Endothelial cell of coronary artery (primary cell): ENCODE data around the gene LARP1. TPM values are rescaled to one million over a fixed set of nuclear protein-coding genes. Genes with fewer than 3 reads are reported as not detected.

Experiments used
- total RNA-seq: library from RNA; depleted of rRNA; stranded (reverse); fragments of >200 nt; gene quantifications from 2 replicates; pipeline ENCODE4 v1.2.3, GENCODE V29; 2014

LARP1 gene
- total RNA-seq: 38.0 and 52.9 TPM in 2 replicates

DNA sequence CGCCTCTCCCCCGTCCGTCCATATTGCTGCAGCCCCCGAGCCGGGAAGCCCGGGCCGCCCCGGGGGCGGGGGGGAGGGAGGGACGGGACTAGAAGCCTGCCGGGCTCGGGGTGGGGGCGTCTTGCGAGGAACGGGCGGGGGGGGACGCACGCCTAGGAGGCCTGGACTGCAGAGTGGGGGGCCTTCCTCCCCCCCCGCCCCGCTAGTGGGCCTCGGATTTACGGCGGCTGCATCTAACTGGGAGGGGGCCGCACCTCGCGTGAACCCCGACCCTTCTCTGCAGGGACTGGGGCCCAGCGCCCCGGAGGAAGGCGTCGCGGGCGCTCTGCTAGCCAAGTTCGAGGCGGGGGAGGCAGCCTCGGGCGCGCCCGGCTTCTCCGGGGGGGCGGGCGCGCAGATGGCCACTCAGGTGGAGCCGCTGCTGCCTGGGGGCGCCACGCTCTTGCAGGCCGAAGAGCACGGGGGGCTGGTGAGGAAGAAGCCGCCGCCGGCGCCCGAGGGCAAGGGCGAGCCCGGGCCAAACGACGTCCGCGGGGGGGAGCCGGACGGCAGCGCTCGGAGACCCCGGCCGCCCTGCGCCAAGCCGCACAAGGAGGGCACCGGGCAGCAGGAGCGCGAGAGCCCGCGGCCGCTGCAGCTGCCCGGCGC lies at the start of gene LARP1:
TSS of gene LARP1 (plus strand) at position 17 of the 648 bp plus-strand sequence. CDS start at position 398, 381 bp downstream.

DNA sequence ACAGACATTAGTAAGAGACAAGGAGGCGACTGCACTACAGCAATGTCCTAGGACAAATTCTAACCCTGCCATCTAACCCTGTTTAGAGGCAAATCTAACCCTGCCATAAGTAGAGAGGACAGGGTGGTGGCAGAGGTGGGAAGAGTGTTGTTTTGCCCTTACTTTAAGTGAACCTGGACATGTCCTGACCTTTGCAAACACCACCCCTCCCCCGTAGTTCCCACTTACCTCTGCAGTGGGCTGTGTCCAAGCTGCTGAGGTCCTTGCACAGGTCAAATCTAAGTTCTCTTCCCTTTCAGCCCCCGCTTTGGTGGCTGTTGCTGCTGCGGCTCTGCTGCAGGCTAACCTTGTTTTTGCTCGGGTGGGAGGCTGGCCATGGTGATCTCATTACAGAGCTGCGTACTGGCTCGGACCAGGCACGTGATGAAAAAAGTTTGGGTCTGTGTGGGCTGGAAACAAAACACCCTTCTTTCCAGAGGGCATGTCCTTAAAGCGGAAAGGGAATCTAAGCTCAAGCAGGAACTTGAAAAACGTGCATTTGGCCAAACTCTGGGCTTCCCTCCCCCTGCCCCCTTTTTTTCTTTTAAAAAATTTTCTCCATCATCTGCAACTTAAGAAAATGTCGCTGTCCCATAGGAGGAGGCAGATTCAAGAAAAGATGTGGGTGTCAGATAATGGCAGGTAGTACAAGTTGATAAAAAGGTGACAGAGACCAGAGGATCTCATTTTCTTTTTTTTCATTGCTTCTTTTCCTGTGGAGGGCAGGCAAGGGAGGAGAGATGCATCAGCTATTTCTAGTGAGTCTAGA lies 95.3 kb downstream of the LARP1 start, which contains the start of gene FAXDC2:
TSS of gene FAXDC2 (minus strand) at position 349 of the 808 bp plus-strand sequence. CDS start 12,425 bp downstream, outside the sequence.

DNA sequence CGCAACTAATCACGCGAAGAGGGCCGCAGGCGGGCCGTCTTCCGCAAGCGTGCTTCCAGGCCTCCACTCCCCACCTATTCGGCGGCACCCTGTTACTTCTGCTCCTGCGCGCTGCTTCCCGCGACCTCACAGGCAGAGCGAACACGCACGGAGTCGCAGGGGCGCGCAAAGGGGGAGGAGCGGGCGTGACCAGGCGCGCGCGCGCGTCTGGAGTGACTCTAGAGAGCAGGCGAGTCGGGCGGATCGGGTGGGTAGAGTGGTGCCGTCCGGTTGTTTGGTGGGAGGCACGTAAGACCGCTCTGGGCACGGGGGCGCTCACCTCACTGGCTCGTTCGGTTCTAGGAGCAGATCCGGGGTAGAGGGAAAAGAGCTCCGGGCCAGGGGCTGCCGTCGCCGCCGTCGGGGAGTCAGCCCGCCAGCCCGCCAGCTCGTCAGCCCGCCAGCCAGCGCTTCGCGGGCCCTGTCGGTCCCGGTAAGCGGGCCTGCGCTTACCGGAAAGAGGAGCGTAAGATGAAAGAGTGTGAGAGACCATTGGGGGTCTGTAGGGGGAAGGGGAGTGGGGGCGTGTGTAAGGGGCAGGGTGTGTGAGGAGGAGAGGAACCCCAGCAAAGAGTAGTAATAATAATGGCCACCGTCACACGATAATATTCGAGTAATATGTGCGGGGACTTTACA lies 103.3 kb downstream of the LARP1 start, which contains the start of gene CNOT8:
TSS of gene CNOT8 (plus strand) at position 331 of the 675 bp plus-strand sequence. CDS start 4,652 bp downstream, outside the sequence.

Other genes with a start within 250 kb of the LARP1 start
- gene FAXDC2, start 95.2 kb downstream of the LARP1 start, total RNA-seq: 2.0 and 3.0 TPM in 2 replicates
- 58.8 and 59.7 TPM in 2 replicates for gene CNOT8, start 103.2 kb downstream of the LARP1 start, total RNA-seq
- 15.8 and 19.8 TPM in 2 replicates for gene GEMIN5, start 182.8 kb downstream of the LARP1 start, total RNA-seq
- 31.5 and 42.9 TPM in 2 replicates for gene MRPL22, start 185.7 kb downstream of the LARP1 start, total RNA-seq